ENCODE measurements around the gene MATCAP1. TPM values are rescaled to one million over a fixed set of nuclear protein-coding genes. Genes with fewer than 3 reads are reported as not detected.

The MATCAP1 gene
- total RNA-seq, 4 donors from 2014 or later = 27.6 to 220 (median 32.5) TPM

DNA sequence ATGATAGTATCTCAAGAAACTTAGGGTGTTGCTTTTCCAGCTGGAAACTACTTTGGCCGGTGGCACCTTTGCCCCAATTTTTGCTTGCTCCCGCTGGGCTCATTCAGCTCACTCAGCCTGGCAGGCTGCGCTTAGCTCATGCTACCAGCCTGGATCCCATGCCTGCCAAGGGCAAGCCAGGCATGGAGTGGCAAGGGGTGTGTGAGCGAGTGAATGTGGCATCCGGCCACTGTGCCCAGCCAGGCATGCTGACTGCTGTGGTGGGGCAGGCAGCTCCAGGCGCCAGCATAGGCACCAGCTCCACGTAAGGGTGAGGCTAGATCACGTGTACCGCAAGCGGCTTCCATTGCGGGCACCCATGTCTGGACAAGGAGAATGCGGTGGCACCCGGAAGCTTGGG lies 42.4 kb downstream of the MATCAP1 start:
- WGBS, 2 donors (ENCODE audit: low coverage in 1 of 2) = 99% methylated on average over 13 of the region's 13 CpGs; no CpG with 5 or more reads in 1 of the 2 donors
- no peak for TF ChIP-seq CTCF (IDR thresholded peaks at IDR 0.05)
- no peak for TF ChIP-seq EP300 (IDR thresholded peaks at IDR 0.05; ENCODE audit: low read depth)
- no peak for TF ChIP-seq POLR2AphosphoS5 (IDR thresholded peaks at IDR 0.05)
- TF ChIP-seq POLR2A (IDR thresholded peaks at IDR 0.05) = no peak
- H3K36me3 ChIP-seq = peaks cover 0 to 63% (median 20%) of the 10 kb centered on the region in 4 donors
- intact Hi-C loops (cut with DNase I; ENCODE audit: low total_unique reads) = no loop called here
- no peaks in the 10 kb centered on the region for H3K27me3 ChIP-seq
- no peak overlapping the region for H3K4me3 ChIP-seq
- H3K4me1 ChIP-seq = no peaks in the 10 kb centered on the region
- no peaks in the 10 kb centered on the region for H3K9me3 ChIP-seq
- H3K27ac ChIP-seq = no peak overlapping the region
- in situ Hi-C loops (cut with MboI; ENCODE audit: low pct_ligation_motif_present in 1 of 4, low pct_unique_long_range_greater_than_20kb in 1 of 4, low sequenced_read_pairs in 3 of 4) = no loop called here
- DNase-seq = no peak

- H3K9me3 ChIP-seq = no peaks in the 10 kb centered on the region
- DNase-seq = no peak
- H3K27me3 ChIP-seq = no peaks in the 10 kb centered on the region
- H3K4me1 ChIP-seq = no peaks in the 10 kb centered on the region
- no peak for TF ChIP-seq POLR2A (IDR thresholded peaks at IDR 0.05)
- TF ChIP-seq POLR2AphosphoS5 (IDR thresholded peaks at IDR 0.05) = no peak
- TF ChIP-seq CTCF (IDR thresholded peaks at IDR 0.05) = no peak
- no peak for TF ChIP-seq EP300 (IDR thresholded peaks at IDR 0.05; ENCODE audit: low read depth)
- H3K36me3 ChIP-seq = peaks cover 0 to 59% (median 27%) of the 10 kb centered on the region in 4 donors
- in situ Hi-C loops (cut with MboI; ENCODE audit: low pct_ligation_motif_present in 1 of 4, low pct_unique_long_range_greater_than_20kb in 1 of 4, low sequenced_read_pairs in 3 of 4) = no loop called here
- no peak overlapping the region for H3K27ac ChIP-seq
- H3K4me3 ChIP-seq = no peak overlapping the region
- 68% methylated on average over 3 of the region's 3 CpGs; no CpG with 5 or more reads in 1 of the 2 donors for WGBS, 2 donors (ENCODE audit: low coverage in 1 of 2)
- intact Hi-C loops (cut with DNase I; ENCODE audit: low total_unique reads) = no loop called here
Measured at GRCh38 chr16:67137605-67138004, 46.2 kb downstream of the MATCAP1 start.

DNA sequence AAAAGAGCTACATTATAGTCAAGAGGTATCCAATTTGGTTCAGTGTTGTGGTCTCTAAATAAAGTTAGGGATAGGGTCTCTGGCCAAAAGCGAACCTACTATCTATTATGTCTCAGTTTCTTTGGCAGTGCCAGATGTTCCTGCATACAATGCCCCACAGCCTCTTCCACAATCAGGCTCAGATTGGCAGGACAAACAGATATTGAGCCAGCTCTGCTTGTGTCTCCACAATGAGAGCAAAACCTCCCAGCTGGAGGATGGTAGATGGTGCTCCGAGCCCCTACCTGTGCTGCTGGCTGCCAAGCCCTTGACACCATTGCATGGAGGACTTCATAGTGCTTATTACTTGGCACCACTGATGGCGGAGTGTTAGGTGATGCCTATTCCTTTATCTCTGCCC lies 54.3 kb downstream of the MATCAP1 start:
- in situ Hi-C loops (cut with MboI; ENCODE audit: low pct_ligation_motif_present in 1 of 4, low pct_unique_long_range_greater_than_20kb in 1 of 4, low sequenced_read_pairs in 3 of 4) (no loop called here), intact Hi-C loops (cut with DNase I; ENCODE audit: low total_unique reads) (no loop called here)
- peaks cover 0 to 17% (median 7%) of the 10 kb centered on the region in 4 donors for H3K36me3 ChIP-seq
- H3K9me3 ChIP-seq = no peaks in the 10 kb centered on the region
- H3K27ac ChIP-seq = no peak overlapping the region
- 99% methylated on average over 3 of the region's 3 CpGs; no CpG with 5 or more reads in 1 of the 2 donors for WGBS, 2 donors (ENCODE audit: low coverage in 1 of 2)
- no peak for TF ChIP-seq POLR2AphosphoS5 (IDR thresholded peaks at IDR 0.05)
- TF ChIP-seq POLR2A (IDR thresholded peaks at IDR 0.05) = no peak
- no peak for TF ChIP-seq CTCF (IDR thresholded peaks at IDR 0.05)
- TF ChIP-seq EP300 (IDR thresholded peaks at IDR 0.05; ENCODE audit: low read depth) = no peak
- H3K4me3 ChIP-seq = no peak overlapping the region
- no peaks in the 10 kb centered on the region for H3K4me1 ChIP-seq
- no peak for DNase-seq
- H3K27me3 ChIP-seq = no peaks in the 10 kb centered on the region

- TF ChIP-seq EP300 (IDR thresholded peaks at IDR 0.05; ENCODE audit: low read depth) = no peak
- TF ChIP-seq CTCF (IDR thresholded peaks at IDR 0.05) = no peak
- no peak for TF ChIP-seq POLR2AphosphoS5 (IDR thresholded peaks at IDR 0.05)
- no peak for TF ChIP-seq POLR2A (IDR thresholded peaks at IDR 0.05)
- Histone ChIP-seq H3K4me1 (no peaks in the 10 kb centered on the region), H3K27me3 (no peaks in the 10 kb centered on the region), H3K9me3 (no peaks in the 10 kb centered on the region), H3K27ac (no peak overlapping the region), H3K4me3 (no peak overlapping the region), H3K36me3 (peaks cover 0 to 17% (median 4%) of the 10 kb centered on the region in 4 donors)
- intact Hi-C loops (cut with DNase I; ENCODE audit: low total_unique reads) = no loop called here
- no peak for DNase-seq
- in situ Hi-C loops (cut with MboI; ENCODE audit: low pct_ligation_motif_present in 1 of 4, low pct_unique_long_range_greater_than_20kb in 1 of 4, low sequenced_read_pairs in 3 of 4) = no loop called here
- 95% methylated on average over 3 of the region's 3 CpGs; no CpG with 5 or more reads in 1 of the 2 donors for WGBS, 2 donors (ENCODE audit: low coverage in 1 of 2)
Measured at GRCh38 chr16:67128887-67129286, 54.9 kb downstream of the MATCAP1 start.
